GM20431 (cell line): ENCODE data around the gene TCF19.
"Not testable (repeated sequence)": the region's sequence is repeated elsewhere in the genome, so short reads cannot be mapped to it uniquely, and the experiment has no call there.

Experiments
- in situ Hi-C: fragments of 300-500 bp; cut with MseI, MboI; formaldehyde crosslinking; loops from one replicate; pipeline ENCODE4 v1.15.0; 2020; ENCODE audit warnings: low sequenced_read_pairs; ENCODE audit not compliant: unreplicated experiment

The TCF19 gene

DNA sequence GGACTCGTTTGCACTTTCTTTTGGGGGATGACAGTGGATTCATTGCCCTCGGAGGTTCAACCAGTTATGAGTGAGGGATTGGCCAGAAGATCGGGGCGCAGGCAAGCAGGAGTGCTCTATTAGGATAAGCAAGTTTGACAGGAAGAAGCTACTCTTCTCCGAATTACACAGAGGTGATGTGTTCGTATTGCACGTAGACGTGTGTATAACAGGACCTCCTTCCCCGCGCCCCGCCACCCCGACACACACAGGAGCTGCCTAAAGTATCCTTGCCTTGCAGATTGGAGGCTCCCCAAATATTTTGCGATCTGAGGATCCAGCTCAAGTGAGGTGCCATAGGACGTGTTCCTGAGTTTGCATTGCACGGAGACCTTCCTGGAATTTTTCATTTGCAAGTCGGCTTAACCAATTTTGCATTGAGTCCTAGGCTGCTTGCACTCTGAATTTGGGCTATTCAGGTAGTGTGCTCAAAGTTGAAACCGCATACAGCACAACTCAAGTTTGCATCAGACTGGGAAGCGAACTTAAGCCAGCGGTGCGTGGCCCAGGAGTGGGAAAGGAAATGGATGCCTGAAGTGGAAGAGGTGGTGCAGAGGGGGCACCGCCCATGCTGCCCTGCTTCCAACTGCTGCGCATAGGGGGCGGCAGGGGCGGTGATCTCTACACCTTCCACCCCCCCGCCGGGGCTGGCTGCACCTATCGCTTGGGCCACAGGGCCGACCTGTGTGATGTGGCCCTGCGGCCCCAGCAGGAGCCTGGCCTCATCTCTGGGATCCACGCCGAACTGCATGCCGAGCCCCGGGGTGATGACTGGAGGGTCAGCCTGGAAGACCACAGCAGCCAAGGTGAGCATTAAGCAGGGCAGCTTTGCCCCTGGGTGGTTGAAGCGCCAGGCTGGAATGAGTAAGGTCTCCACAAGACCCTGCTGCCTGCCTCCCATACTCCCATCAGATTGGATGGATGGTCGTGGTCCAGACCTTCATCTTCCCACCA is 770 bp downstream of the TCF19 start:
- in situ Hi-C loops = no loop called here

DNA sequence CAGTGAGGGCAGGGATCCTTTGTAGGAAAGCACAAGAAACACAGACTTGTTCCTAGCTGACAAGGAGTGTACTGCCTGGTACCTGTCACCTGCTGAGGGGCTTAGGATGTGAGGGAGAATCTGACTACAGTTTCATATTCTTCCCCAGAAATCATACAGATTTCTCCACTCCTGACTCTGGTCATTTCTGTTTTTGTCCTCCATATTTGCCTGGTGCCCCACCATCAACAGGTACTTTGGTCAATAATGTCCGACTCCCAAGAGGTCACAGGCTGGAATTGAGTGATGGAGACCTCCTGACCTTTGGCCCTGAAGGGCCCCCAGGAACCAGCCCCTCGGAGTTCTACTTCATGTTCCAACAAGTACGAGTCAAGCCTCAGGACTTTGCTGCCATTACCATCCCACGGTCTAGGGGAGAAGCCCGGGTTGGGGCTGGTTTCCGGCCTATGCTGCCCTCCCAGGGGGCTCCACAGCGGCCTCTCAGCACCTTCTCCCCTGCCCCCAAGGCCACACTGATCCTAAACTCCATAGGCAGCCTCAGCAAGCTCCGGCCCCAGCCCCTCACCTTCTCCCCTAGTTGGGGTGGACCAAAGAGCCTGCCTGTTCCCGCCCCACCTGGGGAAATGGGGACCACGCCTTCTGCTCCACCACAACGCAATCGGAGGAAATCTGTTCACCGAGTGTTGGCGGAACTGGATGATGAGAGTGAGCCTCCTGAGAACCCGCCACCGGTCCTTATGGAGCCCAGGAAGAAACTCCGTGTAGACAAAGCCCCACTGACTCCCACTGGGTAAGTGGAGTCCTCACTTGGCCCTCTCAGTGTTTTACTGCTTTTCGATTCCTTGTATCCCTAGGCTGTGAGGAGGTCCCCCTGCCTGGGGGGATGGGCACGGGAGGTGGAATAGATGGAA is 3.1 kb downstream of the TCF19 start:
- in situ Hi-C loops = no loop called here

DNA sequence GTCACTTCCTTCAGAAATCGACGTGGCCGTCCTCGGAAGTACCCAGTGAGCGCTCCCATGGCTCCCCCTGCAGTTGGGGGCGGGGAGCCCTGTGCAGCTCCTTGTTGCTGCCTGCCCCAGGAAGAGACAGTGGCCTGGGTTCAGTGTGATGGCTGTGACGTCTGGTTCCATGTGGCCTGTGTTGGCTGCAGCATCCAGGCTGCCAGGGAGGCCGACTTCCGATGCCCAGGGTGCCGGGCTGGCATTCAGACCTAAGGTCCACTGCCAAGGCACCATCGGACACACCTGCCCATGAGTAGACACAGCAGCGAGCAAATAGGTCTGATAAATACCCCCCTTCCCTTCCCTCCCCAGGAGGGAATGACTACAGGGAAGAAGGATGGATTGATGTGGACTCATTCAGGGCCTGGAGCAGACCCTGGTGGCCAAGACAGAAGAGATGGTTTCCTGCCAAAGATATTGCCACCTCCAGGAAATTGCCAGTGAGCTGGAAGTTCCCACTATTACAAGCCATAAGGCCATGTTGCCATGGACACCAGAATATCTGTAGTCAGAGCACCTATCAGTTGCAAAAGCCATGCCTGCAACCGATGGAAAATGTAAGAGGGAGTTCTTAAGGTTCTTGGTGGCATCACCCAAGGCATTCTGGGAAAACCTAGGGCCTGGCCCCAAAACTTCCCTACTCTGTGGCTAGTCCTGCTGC is 4.2 kb downstream of the TCF19 start:
- in situ Hi-C loops = no loop called here

- in situ Hi-C loops = no loop called here
Observed at GRCh38 chr6:31163922-31164321, 5.5 kb downstream of the TCF19 start.

- in situ Hi-C loops = not testable (repeated sequence)
Observed at GRCh38 chr6:31164475-31165063, 6.2 kb downstream of the TCF19 start.

DNA sequence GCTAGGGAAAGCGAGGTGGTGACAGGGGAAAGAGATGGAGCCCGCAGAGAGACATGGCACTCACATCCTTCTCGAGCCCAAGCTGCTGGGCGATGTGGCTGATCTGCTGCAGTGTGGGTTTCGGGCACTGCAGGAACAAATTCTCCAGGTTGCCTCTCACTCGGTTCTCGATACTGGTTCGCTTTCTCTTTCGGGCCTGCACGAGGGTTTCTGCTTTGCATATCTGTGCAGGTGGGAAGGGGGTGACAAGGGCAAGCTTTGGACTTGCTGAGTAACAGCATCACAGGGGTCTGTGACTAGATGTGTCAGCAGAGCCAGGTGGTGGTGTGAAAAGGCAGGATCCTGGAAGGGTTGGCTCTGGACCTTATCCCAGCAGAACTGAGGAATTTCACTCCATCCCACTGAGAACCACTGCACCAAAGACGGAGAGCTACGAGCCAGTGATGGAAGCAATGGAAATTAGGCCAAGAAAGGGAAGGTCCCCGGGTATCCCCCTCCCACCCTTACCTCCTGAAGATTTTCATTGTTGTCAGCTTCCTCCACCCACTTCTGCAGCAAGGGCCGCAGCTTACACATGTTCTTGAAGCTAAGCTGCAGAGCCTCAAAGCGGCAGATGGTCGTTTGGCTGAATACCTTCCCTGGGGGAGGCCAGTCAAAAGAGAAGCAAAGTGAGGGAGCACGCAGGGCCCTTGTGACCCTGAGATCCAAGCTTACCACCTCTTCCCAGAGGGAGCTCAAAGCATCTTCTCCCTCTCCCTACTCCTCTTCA is 6.9 kb downstream of the TCF19 start:
- in situ Hi-C loops = not testable (repeated sequence)

GRCh38 chr6:31165986-31166385 is 7.6 kb downstream of the TCF19 start:
- in situ Hi-C loops = no loop called here

DNA sequence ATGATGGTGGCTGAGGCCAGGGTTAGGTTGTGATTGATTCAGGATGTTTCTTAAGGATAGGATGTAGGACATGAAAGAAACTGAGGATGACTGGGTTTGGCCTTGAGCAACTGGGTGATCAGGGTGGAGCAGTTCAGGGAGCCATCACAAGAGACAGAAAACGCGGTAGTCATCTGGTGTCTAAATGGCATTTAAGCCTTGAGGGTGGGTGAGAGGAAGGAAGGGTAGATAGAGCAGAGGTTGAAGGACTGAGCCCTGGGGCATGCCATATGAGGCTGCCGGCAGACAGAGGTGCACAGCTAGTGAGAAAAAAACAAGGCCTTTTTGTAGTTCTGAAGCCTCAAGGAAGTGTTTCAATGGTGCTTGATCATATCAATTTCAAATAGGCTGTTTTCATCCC is 10.2 kb downstream of the TCF19 start:
- in situ Hi-C loops = no loop called here

- in situ Hi-C loops = no loop called here
Observed at GRCh38 chr6:31169123-31169857, 10.9 kb downstream of the TCF19 start.

DNA sequence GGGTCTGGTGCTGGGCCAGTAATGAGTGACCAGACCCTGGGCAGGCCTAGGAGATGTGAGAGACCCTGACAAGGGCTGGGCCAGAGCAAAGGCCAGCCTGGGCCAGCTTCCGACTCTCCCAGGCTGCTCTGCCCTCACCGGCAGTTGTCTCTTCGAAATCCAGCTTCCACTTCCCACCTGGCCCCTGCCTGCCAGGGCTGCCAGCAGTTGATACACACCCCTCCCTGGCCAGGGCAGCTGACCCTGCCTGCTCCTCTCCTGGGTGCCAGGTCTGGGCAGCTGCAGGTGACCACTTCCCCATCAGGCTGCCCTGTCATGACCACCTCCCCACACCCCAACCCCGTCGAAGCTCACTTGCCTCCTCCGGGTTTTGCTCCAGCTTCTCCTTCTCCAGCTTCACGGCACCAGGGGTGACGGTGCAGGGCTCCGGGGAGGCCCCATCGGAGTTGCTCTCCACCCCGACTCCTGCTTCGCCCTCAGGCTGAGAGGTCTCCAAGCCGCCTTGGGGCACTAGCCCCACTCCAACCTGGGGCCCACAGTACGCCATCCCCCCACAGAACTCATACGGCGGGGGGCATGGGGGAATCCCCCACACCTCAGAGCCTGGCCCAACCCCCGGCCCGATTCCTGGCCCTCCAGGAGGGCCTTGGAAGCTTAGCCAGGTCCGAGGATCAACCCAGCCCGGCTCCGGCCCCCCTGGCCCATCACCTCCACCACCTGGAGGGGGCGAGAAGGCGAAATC is 11.6 kb downstream of the TCF19 start:
- in situ Hi-C loops = not testable (repeated sequence)

DNA sequence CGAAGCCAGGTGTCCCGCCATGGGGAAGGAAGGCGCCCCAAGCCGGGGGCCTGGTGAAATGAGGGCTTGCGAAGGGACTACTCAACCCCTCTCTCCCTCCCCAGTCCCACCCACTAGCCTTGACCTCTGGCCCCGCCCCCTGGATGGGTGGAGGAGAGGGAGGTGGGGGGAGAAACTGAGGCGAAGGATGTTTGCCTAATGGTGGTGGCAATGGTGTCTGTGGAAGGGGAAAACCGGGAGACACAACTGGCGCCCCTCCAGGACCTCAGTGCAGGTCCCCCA is 12.2 kb downstream of the TCF19 start, which contains the start of gene POU5F1:
TSS of gene POU5F1 (minus strand) at position 83 of the 282 bp plus-strand sequence. CDS start at position 21, 62 bp downstream.
- in situ Hi-C loops = no loop called here

GRCh38 chr6:31170987-31171671 is 12.7 kb downstream of the TCF19 start:
- in situ Hi-C loops = no loop called here

DNA sequence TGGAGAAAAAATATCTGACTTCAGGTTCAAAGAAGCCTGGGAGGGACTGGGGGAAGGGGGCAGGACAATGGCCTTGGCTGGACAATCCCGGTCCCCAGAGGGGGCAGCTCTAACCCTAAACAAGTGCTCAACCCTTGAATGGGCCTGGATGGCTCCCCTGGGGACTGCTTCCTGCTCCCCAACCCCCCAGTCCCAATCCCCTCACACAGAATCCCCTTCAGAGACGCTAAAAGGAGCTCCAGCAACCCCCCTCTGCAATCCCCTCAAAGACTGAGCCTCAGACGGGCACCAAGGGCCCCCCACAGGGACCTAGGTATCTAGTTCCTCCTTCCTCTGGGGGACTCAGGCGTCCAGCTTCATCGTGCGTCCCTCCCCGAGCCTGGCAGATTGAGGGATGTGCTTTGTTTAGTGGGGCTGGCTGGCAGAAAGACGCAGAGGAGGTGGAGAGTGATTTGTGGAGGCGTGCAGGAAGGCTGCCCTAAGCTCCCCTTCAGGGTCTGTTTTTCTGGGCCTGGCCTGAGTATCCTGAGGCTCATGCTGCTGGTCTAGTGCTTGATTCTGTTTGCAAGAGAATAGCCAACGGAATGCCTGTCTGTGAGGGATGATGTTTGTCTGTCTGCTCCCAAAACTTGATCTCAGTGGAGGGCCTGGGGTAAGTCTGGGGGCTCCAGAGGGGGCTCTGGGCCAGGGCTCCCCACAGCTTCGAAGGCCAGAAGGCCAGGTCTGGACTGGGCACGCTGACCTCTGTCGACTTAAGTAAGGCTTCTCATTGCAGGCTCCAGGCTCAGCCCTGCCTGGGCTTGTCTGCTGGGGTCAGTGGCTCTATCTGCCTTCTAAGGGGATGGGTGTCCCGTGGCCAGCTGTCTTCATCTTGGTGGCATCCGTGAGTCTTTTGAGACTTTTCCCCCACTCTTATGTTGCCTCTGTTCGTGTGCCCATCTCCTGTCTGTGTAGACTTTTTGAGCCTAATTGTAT is 13.8 kb downstream of the TCF19 start:
- in situ Hi-C loops = no loop called here

GRCh38 chr6:31172973-31173384 is 14.6 kb downstream of the TCF19 start:
- in situ Hi-C loops = no loop called here

GRCh38 chr6:31173406-31173805 is 15.0 kb downstream of the TCF19 start:
- in situ Hi-C loops = no loop called here

DNA sequence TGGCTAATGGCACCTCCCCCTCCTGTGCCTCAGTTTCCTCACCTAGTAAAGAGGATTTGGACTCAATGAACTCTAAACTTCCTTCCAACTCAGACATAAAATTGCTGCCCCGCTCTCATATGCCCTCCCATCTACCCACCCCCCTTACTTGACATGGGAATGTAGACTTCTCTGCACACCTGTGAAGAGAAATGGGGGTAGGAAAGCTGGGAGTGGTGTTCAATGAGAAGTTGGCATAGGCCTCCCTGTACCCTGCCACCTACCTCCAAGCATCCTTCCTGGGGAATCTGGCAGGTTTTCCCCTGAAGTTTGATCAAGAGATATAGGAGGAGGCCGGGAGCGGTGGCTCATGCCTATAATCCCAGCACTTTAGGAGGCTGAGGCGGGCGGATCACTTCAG is 16.0 kb downstream of the TCF19 start:
- in situ Hi-C loops = no loop called here
